SK-N-SH (cell line): ENCODE data around the gene KBTBD13.

Experiments
- CTCF ChIP-seq: fragments of 200-600 bp; sonication (generic); IDR thresholded peaks from 2 replicates; pipeline ENCODE4 v1.6.1; 2017; ENCODE audit warnings: antibody characterized with exemption, mild to moderate bottlenecking, moderate library complexity
- ELF1 ChIP-seq: IDR thresholded peaks from 2 replicates; pipeline ENCODE4 v1.4.0; 2012
- GABPA ChIP-seq: IDR thresholded peaks from 2 replicates; pipeline ENCODE4 v1.4.0; 2012; ENCODE audit warnings: low read depth, mild to moderate bottlenecking
- JUND ChIP-seq: IDR thresholded peaks from 2 replicates; pipeline ENCODE4 v1.4.0; 2012
- MXI1 ChIP-seq: IDR thresholded peaks from 2 replicates; pipeline ENCODE4 v1.6.1; 2012; ENCODE audit warnings: mild to moderate bottlenecking, low read depth, low read length, improper control_type of control experiment
- PBX3 ChIP-seq: IDR thresholded peaks from 2 replicates; pipeline ENCODE4; 2012
- POLR2AphosphoS5 ChIP-seq: IDR thresholded peaks from 2 replicates; pipeline ENCODE4 v1.6.1; 2012; ENCODE audit warnings: low read depth, low read length
- RAD21 ChIP-seq: IDR thresholded peaks from 2 replicates; pipeline ENCODE4 v1.6.1; 2012; ENCODE audit warnings: mild to moderate bottlenecking, low read length
- SIN3A ChIP-seq: IDR thresholded peaks from 2 replicates; pipeline ENCODE4 v1.6.1; 2012; ENCODE audit warnings: low read depth, mild to moderate bottlenecking, low read length, moderate library complexity, borderline replicate concordance
- TAF1 ChIP-seq: IDR thresholded peaks from 2 replicates; pipeline ENCODE4 v1.6.1; 2012; ENCODE audit warnings: low read depth, mild to moderate bottlenecking, low read length, moderate library complexity, borderline replicate concordance
- TCF12 ChIP-seq: IDR thresholded peaks from 2 replicates; pipeline ENCODE4 v1.4.0; 2012
- USF1 ChIP-seq: IDR thresholded peaks from 2 replicates; pipeline ENCODE4 v1.4.0; 2012; ENCODE audit warnings: low read depth, borderline replicate concordance
- USF2 ChIP-seq: fragments of 150-350 bp; IDR thresholded peaks from 2 replicates; pipeline ENCODE4 v1.6.1; 2017; ENCODE audit warnings: antibody characterized with exemption, low read length, low read depth, borderline replicate concordance
- YY1 ChIP-seq: IDR thresholded peaks from 2 replicates; pipeline ENCODE4 v1.4.0; 2012; ENCODE audit warnings: low read depth, mild to moderate bottlenecking

GRCh38 chr15:65028338-65028737, 48.2 kb upstream of the KBTBD13 start:
- TF ChIP-seq POLR2AphosphoS5: no peak
- TF ChIP-seq USF1: no peak
- no peak for TF ChIP-seq CTCF
- no peak for TF ChIP-seq PBX3
- no peak for TF ChIP-seq TAF1
- no peak for TF ChIP-seq TCF12
- TF ChIP-seq MXI1: no peak
- TF ChIP-seq USF2: no peak
- no peak for TF ChIP-seq GABPA
- no peak for TF ChIP-seq JUND
- TF ChIP-seq SIN3A: no peak
- TF ChIP-seq RAD21: no peak
- no peak for TF ChIP-seq YY1
- TF ChIP-seq ELF1: no peak
